Right hindlimb (tissue), 1 donor: Measurements from ENCODE around the gene SLC4A2.
"Not testable (repeated sequence)": the region's sequence is repeated elsewhere in the genome, so short reads cannot be mapped to it uniquely, and the experiment has no call there.

Experiments used
- DNase-seq: peaks from one replicate; pipeline ENCODE4 v3.0.0-alpha.2; 2018

Gene SLC4A2

GRCh38 chr7:151024435-151025056, 34.8 kb upstream of the SLC4A2 start, which contains the start of gene ATG9B:
Gene ATG9B, minus strand, starts transcription at chr7:151024494. Its CDS starts 71 bp downstream, at chr7:151024423.
- no peak for DNase-seq

DNA sequence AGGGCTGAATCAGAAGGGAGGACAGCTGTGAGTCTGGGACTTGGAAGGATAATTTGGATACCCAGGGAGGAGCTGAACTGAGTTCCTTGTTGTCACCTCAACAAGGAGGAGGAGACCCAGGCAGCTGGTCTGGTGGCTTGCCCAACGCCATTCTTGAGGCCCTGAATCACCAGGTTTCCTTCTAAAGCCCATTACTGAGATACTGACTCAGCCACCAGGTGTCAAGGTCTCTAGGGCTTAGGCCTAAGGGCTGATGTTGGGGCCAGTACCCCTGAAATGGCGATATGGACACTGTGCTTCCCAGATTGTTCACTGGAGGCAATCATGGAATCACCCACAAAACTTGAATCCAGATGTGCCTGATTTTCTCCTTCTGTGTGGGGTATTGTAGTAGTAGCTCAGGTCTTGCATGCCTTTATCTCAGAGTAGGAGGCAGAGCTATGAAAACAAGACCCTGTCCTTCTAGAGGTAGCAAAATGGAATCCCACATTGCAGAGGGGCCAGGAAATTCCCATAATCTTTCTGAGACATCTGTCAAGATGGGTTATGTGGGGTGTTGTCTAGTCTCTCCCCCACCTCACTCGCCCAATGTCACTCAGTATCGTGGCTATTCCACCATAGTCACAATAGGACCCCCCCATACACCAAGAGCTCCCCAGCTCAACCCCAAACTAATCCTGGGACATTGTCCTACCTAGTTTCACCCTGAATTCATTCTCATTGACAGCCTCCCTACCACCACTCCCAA, 33.3 kb upstream of the SLC4A2 start:
- no peak for DNase-seq

DNA sequence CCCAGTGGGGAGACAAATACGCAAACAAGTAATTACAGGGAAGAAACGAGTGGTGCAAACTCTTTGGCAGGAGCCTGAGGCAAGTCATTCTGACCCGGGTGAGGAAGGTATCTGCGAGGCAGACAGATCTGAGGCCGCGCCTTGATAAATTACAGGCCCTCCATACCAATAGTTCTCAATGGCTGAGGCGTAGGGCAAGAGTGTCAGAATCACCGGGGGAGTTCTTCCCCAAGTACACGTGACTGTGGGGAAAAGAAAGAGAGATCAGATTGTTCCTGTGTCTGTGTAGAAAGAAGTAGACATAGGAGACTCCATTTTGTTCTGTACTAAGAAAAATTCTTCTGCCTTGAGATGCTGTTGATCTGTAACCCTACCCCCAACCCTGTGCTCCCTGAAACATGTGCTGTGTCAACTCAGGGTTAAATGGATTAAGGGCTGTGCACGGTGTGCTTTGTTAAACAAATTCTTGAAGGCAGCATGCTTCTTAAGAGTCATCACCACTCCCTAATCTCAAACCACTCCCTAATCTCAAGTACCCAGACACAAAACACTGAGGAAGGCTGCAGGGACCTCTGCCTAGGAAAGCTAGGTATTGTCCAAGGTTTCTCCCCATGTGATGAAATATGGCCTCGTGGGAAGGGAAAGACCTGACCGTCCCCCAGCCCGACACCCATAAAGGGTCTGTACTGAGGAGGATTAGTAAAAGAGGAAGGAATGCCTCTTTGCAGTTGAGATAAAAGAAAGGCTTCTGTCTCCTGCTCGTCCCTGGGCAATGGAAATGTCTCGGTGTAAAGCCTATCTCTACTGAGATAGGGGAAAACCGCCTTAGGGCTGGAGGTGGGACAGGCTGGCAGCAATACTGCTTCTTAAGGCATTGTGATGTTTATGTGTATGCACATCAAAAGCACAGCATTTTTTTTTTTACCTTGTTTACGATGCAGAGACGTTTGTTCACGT, 32.3 kb upstream of the SLC4A2 start:
- DNase-seq: not testable (repeated sequence)

DNA sequence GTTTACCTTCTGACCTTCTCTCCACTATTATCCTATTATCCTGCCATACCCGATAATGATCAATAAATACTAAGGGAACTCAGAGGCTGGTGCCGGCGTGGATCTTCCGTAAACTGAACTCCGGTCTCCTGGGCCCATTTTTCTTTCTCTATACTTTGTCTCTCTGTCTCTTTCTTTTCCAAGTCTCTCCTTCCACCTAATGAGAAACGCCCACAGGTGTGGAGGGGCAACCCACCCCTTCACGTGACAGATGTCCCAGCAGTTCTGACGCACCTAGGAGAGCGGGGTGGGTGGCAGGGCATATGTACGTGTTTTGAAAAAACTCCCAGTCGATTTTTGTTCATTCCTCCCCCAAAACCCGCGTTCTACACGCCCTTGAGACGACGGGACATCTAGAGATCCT, 31.7 kb upstream of the SLC4A2 start:
- not testable (repeated sequence) for DNase-seq

- DNase-seq: peak; percentile 99
These were observed 31.1 kb upstream of the SLC4A2 start, which contains the start of gene ABCB8 for GRCh38 chr7:151028131-151028947. Gene ABCB8, plus strand, starts transcription at chr7:151028450. Its CDS starts 66 bp downstream, at chr7:151028516.

GRCh38 chr7:151028948-151029501, 30.4 kb upstream of the SLC4A2 start:
- DNase-seq: no peak

DNA sequence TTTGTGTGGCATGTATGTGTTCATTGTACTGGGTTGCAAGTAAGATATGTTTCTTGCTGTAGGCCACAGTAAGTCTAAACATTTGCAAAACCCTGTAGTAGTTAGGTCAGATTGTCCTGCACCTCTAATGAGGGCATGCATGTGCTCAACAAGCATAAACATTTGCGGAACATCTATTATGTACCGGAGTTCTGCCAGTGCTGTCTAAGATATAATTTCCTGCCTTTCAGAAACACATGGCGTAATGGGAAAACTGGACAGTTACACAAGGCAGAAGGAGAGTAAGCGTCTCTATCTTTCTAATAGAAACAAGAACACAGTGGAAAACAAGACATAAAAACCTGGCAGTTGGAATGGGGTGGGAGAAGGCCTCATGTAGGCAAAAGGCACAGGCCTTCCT, 28.4 kb upstream of the SLC4A2 start:
- DNase-seq: no peak

GRCh38 chr7:151032936-151033863, 26.2 kb upstream of the SLC4A2 start:
- no peak for DNase-seq

DNA sequence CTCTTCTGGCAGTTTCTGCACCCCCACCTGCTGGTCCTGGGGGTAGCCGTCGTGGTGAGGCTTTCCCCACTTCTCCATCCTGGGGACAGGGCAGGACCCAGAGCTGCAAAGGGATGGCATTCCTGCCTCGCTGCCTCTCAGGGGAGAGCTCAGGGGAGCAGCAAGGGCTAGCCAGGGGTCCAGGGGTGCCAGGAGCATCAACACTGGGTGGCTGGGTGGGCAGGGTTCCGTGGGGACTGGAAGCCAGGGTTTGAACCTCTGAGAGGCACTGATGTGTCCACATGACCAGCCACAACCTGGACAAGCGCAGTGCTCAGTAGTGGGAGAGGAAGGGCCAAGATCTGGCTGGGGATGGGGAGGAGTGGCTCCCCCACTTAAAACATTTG, 25.5 kb upstream of the SLC4A2 start:
- DNase-seq: no peak

DNA sequence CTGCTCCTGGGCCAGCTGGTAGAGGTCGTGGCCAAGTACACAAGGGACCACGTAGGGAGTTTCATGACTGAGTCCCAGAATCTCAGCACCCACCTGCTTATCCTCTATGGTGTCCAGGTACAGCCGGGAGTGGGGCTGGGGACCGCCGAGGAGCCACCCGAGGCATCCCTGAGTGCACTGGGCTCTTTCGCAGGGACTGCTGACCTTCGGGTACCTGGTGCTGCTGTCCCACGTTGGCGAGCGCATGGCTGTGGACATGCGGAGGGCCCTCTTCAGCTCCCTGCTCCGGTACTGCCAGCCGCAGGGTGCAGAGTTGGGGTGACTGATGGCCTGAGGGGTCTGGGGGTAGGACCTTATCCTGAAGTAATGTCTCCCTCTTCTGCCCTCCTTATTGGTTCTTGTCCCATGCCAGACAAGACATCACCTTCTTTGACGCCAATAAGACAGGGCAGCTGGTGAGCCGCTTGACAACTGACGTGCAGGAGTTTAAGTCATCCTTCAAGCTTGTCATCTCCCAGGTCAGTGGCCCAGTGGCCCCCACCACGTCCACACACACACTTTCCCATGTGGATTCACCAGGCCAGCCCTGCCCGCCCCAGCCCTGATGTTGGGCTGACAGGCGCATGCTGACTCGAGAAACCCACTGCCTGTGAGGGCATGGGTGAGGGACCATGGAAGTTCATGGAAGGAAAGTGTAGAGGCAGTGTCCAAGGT, 24.9 kb upstream of the SLC4A2 start:
- DNase-seq: no peak

DNA sequence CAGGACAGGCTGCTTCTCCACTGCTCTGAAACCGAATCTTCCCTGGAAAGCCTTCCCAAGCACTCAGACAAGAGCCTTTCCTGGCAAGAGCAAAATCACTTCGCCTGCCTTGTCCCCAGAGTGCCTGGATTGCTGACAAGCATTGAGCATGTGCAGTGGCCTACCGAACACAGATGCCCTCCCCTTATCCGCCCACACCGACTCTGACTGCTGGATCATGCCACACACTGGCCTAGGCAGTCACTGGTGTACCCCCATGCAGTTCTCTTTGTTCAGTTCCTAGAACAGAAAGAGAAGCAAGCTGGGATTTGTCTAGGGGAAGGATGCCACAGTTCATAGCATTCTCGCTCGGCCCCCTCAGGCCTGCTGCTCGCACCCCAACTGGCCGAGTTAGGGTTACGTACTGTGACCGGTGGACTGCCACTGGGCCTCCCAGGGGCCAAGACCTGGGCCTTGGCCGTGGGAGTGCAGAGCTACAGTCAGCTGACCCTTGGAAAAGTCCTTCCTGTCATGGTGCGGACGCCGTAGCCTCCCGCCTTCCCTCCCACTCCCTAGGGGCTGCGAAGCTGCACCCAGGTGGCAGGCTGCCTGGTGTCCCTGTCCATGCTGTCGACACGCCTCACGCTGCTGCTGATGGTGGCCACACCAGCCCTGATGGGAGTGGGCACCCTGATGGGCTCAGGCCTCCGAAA, 24.2 kb upstream of the SLC4A2 start:
- DNase-seq: no peak

DNA sequence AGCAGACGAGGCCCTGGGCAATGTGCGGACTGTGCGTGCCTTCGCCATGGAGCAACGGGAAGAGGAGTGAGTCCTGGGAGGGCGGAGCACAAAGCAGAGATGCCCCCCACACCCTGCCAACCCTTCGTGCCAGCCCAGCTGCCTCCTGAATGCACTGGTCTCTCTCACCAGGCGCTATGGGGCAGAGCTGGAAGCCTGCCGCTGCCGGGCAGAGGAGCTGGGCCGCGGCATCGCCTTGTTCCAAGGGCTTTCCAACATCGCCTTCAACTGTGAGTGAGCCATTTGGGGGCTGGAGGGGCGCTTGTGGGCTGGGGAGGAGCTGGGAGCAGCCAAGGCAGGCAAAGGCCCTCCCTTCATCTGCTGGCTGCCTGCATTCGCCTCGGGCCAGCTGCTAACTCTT, 23.5 kb upstream of the SLC4A2 start:
- DNase-seq: no peak

- DNase-seq: no peak
These were observed 20.2 kb upstream of the SLC4A2 start for GRCh38 chr7:151038951-151039849.

GRCh38 chr7:151039850-151040548, 19.4 kb upstream of the SLC4A2 start:
- DNase-seq: no peak

DNA sequence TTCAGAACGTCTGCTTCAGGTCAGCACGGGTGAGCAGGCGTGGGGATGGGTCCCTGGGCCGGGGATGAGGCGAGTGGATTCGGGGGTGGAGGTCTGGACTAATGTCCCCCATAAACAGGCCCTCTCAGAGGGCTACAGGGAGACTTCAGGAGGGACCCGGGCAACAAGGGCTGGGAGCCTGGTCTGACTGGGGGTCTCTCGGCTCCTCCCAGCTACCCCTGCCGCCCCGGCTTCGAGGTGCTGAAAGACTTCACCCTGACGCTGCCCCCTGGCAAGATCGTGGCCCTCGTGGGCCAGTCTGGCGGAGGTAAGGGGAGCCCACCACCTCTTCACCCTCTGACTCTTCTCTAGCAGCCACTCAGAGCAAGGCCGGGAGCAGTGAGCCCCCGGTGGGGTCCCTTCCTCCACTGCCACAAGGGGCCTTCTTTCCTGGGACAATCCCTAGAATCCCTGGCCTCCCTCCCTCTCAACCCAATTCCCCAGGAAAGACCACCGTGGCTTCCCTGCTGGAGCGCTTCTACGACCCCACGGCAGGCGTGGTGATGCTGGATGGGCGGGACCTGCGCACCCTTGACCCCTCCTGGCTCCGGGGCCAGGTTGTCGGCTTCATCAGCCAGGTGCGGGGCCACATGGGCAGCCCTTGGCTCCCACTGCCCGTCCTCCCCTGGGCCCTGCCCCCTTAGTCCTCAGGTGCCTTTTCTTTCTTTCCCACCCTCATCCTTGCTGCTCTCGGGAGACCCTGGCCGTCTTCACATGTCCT, 18.6 kb upstream of the SLC4A2 start:
- DNase-seq: no peak

GRCh38 chr7:151043449-151043848, 15.9 kb upstream of the SLC4A2 start:
- DNase-seq: not testable (repeated sequence)

- no peak for DNase-seq
These were observed 15.4 kb upstream of the SLC4A2 start for GRCh38 chr7:151043959-151044358.
